ENCODE measurements around the gene CCDC102A.
"Not testable (repeated sequence)": the region's sequence is repeated elsewhere in the genome, so short reads cannot be mapped to it uniquely, and the experiment has no call there.

The CCDC102A gene

DNA sequence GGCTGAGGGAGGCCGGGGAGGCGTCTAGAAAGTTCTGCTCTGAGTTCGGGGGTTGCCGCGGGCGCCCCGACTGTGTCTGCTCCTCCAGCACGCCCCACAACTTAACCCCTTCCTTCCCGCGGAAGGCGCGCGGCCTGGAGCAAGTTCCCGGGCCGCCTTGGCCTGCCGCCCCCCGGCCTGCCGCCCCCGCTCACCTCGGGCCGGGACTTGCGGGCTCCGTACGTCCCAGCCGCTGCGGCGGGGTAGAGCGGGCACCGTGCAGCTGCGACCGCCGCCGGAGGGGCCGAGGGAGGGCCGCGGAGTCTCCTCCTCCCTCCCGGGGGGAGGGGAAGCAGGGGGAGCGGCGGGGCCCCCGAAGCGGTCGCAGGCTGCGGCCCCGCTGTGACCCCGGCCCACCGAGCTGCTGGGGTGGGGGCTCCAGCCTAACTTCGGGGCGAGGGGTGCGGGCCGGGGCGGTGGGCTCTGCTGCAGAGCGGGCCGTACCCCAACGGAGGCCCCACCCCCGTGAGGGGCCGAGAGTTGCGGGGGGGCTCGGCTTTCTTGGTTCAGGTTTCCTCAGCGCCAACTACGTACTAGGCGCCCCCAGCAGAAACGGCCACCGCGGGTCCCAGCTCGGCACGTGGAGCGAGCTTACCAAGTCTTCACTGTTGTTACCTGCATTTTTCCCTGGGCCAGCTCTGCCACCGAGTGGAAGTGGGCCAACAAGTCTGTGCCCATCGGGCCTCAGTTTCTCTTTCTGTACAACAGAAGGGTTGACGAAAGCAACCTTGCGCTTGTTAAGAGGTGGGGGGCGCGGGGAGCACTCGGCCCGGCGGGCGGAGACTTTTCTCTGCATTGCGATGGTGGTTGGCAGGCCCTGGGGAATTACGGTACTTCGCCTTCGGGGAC is at the start of gene CCDC102A:
Gene CCDC102A (minus strand): TSS at position 266 of the 888 bp plus-strand sequence. CDS start 7,394 bp downstream, outside the sequence.
- peak; percentile 52 for DNase-seq (ENCODE audit: low spot score)

DNA sequence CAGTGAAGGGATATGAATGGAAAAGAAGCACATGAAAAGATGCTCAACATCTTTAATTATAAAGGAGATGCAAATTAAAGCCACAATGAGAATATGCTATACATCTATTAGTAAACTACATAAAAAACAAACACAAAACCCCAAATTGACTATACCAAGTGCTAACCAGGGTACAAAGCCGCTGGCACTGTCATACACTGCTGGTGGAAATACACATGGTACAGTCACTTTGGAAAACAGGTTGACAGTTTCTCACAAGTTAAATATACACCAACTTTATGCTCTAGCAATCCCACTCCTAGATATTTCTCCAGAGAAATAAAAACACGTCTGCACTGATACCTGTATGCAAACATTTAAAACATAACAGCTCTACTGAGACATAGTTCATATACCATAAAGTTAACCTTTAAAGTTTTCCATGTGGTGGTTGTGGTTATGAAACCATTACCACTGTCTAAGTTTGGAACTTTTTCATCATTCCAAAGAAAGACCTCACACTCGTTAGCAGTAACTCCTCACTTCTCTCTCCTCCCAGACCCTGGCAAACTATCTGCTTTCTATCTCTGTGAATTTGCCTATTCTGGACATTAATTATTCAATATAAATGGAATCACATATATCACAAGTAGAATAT is 48.8 kb upstream of the CCDC102A start:
- no peak for DNase-seq (ENCODE audit: low spot score)

DNA sequence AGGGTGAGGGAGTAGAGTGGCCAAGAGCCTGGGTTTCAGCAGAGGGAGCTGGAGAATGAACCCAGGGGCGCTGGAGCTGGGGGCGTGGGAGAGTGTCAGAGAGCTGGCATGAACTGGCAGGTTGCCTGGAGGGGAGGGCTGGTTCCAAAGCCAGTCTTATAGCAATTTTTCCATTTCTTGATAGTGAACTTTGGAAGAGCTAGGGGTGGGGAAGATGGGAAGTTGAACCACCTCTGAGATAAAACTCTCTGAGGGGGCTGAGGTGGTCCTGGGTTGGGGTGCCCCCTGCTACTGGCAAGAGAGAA is 42.9 kb upstream of the CCDC102A start:
- no peak for DNase-seq (ENCODE audit: low spot score)

DNA sequence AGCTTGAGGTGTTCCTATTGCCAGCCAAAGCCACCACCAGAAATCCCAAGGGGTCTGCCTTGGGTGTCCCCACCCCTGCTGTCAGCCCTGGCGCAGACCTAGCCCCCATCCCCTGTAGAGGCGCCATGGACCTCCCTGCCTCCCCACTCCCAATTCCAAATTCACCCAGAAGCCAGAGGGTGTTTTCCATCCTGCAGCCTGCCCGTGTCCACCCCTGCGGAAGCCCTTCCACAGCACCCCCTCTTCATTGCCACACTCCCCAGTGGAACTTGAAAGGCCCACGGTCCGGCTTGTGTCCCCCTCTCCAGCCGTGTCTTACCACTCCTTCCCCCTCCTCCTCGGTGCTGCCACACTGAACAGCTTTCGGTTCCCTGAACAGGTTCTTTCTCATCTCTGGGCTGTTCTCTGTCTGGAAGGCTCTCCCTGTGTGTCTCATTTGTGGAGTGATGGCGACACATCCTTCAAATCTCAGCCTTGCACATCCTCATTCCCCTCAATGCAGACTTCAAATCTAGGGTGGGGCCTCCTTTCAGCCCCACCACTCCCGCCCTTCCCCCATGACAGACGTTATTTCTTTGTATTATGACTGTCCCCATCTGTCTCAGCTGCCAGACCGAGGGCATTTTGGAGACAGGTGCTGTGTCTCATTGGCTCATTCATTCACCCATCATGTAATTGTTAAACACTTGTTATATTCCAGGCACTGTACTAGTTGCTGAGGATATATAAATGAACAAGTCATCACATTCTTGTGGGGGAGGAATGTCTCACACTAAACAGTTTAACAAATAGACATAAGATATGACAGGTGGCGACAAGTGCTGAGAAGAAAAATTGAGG is 42.4 kb upstream of the CCDC102A start:
- DNase-seq (ENCODE audit: low spot score), result no peak

DNA sequence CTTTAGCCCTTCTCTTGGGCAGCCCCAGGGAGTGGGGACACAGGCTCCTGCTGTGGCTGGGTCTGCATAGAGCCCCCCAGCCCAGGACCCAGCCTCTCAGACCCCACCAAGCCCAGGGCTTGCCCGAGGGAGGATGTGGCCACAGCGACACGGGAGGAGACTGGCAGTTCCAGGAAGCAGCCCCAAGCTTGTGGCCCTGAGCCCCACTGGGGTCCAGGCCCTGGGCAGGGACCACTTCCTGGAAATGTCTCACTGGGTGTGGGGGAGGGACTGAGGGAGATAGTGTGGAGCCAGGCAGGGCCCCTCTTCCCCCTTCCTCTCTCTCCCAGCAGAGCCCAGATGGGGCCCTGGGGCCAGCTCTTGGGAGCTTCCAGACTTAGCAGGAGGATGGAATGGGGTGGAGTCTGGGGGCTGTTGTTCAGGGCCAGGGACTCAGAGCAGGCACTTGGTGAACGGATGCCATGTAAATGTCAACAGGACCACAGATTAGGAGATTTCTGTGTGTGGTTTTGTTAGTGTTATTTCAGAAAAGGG is 41.4 kb upstream of the CCDC102A start:
- no peak for DNase-seq (ENCODE audit: low spot score)

DNA sequence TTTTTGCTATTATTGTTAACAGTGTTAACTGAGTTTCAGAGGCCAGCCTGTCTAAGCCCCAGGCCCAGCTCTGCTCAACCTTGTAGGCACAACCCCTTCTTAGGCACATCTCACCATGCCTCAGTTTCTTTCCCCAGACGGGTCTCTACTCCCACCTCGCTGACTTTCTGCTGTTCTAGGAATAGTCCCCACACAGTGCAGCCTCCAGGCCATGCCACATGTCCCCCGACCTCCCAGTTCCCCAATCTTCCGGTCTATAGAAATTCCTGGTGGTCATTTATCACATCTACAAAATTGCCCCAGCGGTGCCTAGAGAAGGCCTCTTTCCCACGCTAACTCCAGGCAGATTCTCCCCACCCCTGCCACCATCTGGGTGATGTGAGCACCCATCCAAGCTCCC is 40.8 kb upstream of the CCDC102A start:
- no peak for DNase-seq (ENCODE audit: low spot score)

DNA sequence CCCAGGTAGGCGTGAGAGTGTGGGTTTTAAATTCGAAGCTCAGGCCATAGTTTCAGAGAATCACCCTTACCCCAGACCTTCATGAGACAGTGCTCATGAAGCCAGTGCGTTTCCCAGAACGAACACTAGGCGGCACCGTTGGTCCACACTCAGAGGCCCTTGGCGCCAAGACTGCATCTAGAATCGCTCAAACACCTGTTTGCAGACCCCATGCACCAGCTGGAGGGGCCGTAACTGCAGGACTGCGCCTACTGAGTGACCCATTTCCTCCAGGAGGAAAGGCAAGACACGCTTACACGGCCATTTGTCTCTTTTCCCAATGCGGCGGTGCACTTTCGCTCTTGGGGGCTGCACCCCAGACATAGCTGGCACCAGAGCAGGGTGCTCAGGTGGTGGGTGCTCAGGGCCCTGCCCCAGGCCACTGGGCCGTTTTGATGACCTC is 40.1 kb upstream of the CCDC102A start:
- DNase-seq (ENCODE audit: low spot score), result peak; percentile 77

DNA sequence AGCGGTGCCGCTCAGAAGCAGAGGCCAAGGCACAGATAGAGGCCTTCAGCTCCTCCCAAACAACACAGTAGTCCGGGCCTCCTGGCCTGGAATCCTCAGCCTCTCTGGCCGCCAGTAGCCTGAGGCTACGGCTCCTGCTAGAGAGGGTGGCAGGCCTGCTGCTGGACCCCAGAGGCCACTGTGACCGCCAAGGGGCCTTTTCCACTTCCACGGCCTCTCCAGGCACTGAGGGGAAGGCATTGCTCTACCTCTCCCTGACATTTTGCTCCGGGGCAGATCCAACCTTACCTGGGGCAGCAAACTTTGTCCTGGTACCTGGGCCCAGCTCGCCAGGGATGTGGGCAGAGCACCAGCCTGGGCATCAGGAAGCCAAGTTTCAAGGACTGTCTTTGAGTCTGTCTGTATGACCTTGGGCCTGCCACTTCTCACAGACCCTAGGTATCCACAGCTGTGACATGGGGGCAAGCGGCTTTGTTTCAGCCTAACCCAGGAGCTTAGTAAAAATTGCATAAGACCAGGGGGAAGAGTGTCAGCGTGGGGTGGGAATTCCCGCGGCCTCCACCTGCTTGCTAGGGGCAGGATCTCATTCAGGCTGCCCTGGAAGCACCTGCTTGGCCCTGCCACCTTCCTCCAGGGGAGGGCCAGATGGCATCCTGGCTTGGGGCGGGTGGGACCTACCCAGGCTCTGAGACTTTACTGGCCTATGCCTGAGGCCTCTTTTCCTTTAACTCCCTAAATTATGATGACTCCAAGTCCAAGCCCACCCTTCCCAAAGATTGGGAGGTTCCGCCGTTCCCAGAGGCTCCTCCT is 39.3 kb upstream of the CCDC102A start:
- no peak for DNase-seq (ENCODE audit: low spot score)

DNA sequence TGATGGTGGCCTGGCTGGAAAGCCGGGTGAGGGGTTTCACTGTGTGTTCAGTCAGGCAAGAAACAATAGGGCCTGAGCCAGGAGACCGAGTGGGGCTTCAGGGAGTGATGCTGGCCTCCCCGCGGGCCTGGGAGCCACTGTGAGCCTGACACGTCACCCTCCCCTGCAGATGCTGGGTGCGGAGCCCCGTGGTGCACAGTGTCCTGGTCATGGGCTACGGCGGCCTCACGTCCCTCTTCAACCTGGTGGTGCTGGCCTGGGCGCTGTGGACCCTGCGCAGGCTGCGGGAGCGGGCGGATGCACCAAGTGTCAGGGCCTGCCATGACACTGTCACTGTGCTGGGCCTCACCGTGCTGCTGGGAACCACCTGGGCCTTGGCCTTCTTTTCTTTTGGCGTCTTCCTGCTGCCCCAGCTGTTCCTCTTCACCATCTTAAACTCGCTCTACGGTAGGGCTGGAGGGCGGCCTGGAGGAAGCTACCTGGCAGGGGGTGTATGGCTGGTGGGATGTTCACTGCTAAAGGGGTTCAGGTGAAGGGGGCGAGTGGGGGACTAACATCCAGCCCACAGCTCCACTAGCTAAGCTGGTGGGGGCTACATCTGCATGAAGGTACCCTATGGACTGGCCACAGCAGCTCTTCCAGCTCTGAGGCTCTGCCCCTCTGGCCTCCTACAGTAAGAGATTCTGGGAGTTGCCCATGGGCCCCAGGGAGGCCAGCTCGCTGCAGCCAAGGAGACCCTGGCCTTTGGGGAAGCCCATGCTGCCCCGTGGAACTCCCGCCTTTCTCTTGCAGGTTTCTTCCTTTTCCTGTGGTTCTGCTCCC is 38.5 kb upstream of the CCDC102A start:
- no peak for DNase-seq (ENCODE audit: low spot score)

DNA sequence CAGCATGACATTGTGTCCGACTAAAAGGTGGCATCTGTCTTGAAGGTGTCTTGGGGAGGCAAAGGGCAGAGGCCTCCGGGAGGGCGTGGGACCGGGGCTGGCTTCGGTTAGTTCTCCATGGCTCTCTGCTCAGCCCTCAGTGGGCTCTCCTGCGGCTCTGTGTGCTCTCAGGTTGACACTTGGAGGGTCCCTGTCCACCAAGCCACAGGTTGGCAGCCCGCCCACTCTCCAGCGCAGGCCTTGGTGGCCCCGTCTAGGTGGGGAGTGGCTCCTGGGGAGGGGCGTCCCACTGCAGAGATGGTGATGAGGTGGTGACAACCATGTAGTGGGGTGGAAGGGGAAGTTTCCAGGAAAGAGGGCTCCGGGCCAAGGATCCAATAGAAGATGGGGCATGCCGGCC is 37.7 kb upstream of the CCDC102A start:
- DNase-seq (ENCODE audit: low spot score), result no peak

DNA sequence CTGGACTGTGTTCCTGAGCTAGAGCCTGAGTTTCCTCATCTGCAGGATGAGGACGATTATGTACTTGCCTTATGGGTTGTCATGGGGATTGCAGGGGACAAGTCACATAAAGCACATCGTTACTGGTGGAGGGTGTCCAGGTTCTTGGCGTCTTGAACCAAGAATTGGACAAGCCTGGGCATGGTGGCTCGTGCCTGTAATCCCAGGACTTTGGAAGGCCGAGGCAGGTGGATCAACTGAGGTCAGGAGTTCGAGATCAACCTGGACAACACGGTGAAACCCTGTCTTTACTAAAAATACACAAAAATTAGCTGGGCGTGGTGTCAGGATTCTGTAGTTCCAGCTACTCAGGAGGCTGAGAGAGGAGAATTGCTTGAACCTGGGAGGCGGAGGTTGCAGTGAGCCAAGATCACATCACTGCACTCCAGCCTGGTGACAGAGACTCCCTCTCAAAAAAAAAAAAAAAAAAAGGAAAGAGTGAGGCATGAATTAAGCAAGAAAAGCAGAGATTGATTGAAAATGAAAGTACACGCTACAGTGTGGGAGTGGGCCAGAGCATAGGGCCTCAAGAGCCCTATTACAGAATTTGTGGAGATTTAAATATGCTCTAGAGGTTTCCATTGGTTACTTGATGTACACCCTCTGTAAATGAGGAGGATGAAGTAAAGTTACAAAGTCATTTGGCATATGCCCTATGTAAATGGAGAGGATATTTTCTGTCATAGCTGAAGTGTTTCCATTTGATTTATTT is 36.8 kb upstream of the CCDC102A start:
- DNase-seq (ENCODE audit: low spot score), result no peak

DNA sequence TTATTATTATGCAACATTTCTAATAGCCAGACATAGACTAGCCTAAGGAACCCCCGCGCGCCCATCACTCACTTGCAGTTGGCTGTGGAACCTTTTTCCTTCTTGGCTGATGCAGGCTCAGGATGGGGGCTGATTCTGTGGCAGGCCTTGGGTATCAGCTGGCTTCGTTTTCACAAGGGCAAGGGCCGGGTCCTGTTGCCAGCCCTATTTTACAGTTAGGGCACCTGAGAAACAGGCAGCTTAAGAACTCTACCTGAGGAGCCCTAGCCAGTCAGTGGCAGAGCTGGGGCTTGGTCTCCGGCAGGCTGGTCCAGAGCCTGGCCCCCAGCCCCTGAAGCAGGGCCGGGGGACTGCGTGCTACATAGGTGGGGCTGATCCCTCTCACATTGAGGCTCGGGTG is 34.7 kb upstream of the CCDC102A start:
- no peak for DNase-seq (ENCODE audit: low spot score)

DNA sequence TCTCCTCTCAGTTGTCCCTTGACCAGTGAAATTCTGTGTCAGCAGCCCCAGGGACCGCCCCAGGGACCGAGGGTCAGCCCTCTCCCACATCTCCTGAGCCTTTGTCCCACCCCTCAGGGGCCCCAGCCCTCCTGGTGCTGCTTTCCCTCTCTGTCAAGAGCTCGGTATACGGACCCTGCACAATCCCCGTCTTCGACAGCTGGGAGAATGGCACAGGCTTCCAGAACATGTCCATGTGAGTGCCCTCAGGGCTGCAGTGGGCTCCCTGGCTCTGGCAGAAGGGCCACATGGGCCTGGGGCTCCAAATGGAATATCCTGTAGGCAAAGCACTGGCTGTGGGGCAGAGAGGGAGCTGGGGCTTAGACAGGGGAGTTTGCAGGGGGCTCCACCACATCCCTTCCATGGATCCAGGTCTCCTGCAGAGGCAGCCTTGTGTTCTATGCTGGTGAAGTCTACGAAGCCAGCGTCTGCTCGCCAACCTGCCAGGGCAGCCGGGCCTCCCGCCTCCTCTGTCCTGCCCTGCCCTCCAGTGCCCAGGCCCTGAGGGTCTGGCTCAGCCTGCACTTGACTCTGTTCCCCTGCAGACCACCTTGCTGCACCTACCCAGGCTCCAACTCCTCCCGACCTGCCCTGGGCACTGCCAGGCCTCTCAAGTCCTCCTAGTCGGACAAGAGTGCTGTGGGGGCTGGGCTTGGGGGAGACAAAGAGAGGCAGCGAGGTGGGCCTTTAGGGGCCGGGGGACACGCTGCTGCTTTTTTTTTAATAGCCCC is 34.1 kb upstream of the CCDC102A start:
- no peak for DNase-seq (ENCODE audit: low spot score)

DNA sequence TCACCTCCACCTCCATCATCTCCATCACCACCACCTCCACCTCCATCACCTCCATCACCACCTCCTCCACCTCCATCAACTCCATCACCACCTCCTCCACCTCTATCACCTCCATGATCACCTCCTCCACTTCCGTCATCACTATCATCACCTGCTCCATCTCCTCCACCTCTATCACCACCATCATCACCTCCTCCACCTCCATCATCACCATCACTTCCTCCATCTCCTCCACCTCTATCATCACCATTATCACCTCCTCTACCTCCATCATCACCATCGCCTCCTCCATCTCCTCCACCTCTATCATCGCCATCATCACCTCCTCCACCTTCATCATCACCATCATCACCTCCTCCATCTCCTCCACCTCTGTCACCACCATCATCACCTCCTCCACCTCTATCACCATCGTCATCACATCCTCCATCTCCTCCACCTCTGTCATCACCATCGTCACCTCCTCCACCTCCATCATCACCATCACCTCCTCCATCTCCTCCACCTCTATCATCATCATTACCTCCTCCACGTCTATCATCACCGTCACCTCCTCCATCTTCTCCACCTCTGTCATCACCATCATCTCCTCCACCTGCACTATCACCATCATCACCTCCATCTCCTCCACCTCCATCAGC is 33.1 kb upstream of the CCDC102A start:
- no peak for DNase-seq (ENCODE audit: low spot score)

DNA sequence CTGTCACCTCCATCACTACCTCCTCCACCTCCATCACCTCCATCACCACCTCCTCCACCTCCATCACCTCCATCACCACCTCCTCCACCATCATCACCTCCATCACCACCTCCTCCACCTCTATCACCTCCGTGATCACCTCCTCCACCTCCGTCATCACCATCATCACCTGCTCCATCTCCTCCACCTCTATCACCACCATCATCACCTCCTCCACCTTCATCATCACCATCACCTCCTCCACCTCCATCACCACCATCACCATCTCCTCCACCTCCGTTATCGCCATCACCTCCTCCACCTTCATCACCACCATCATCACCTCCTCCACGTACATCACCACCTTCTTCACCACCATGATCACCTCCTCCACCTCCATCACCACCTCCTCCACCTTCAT is 32.4 kb upstream of the CCDC102A start:
- not testable (repeated sequence) for DNase-seq (ENCODE audit: low spot score)

DNA sequence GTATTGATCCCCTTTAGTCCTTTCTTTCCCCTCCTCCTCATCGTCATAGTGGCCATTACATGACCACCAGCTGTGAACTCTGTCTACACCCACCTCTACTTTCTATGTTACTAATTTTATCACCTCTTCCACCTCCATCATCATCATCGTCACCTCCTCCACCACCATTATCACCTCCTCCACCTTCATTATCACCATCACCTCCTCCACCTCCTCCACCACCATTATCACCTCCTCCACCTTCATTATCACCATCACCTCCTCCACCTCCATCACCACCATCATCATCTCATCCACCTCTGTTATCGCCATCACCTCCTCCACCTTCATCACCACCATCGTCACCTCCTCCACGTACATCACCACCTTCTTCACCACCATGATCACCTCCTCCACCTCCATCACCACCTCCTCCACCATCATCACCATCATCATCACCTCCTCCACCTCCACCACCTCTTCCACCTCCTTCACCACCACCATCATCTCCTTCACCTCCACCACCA is 31.9 kb upstream of the CCDC102A start:
- DNase-seq (ENCODE audit: low spot score), result no peak

DNA sequence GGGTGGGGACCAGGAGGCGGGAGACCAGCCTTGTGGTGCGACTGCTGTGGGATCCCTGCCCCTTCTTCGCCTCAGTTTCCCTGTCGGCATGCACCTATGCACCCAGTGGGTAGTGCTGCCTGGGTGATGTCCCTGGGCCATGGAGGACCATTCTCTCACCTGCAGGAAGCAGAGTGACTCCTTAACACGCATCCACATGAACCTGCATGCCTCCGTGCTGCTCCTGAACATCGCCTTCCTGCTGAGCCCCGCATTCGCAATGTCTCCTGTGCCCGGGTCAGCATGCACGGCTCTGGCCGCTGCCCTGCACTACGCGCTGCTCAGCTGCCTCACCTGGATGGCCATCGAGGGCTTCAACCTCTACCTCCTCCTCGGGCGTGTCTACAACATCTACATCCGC is 31.3 kb upstream of the CCDC102A start:
- DNase-seq (ENCODE audit: low spot score), result no peak

DNA sequence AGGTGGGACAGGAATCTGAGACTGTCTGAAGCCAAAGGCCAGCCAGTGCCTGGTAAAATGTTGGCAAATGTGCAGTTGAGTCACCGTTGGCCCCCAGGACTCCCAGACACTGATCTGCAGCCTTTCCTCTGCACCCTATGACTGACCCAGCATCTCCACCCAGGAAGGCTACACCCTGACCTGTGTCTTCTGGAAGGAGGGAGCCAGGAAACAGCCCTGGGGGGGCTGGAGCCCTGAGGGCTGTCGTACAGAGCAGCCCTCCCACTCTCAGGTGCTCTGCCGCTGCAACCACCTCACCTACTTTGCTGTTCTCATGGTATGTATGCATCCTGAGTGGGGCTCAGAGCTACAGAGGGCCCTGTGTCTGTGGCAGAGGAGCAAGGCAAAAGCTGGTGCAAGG is 30.1 kb upstream of the CCDC102A start:
- DNase-seq (ENCODE audit: low spot score), result no peak
